DND-41 (cell line): ENCODE measurements around the gene SPEG.

Experiments
- ATAC-seq: fragments of 200-7000 bp; cut with Tn5 transposase; 3 replicates; pipeline ENCODE4 v1.9.1; 2021; ENCODE audit warnings: low read depth; ENCODE audit not compliant: insufficient read depth
- DNase-seq: peaks from one replicate; pipeline ENCODE4 v3.0.0-alpha.2; 2020
- H2AFZ ChIP-seq: 2 replicates; pipeline ENCODE4 v1.6.0; 2012; ENCODE audit warnings: low read depth, low read length
- H3K27ac ChIP-seq: 2 replicates; pipeline ENCODE4 v1.5.1; 2012; ENCODE audit warnings: low read length, inconsistent platforms
- H3K27me3 ChIP-seq: fragments of 200-600 bp; sonication (generic); 2 replicates; pipeline ENCODE4 v1.6.0; 2012; ENCODE audit warnings: low read length, mild to moderate bottlenecking, inconsistent platforms; ENCODE audit not compliant: insufficient read depth, poor library complexity
- H3K36me3 ChIP-seq: 2 replicates; pipeline ENCODE4 v1.5.1; 2012; ENCODE audit warnings: low read length, inconsistent platforms; ENCODE audit not compliant: insufficient read depth
- H3K4me1 ChIP-seq: 2 replicates; pipeline ENCODE4 v1.5.1; 2012; ENCODE audit warnings: mild to moderate bottlenecking, low read length; ENCODE audit not compliant: insufficient read depth
- H3K4me2 ChIP-seq: 2 replicates; pipeline ENCODE4 v1.6.0; 2012; ENCODE audit warnings: mild to moderate bottlenecking, moderate library complexity, low read length, inconsistent platforms; ENCODE audit not compliant: insufficient read depth
- H3K4me3 ChIP-seq, 2 experiments: fragments of 200-600 bp in 1 of 2; shearing (Covaris generic) in 1 of 2; 2 replicates each; pipeline ENCODE4 v1.5.1; 2012 to 2016; ENCODE audit warnings: inconsistent platforms in 2 of 2, low read length in 2 of 2, mild to moderate bottlenecking in 2 of 2, low read depth in 1 of 2, moderate library complexity in 1 of 2
- H3K79me2 ChIP-seq: 2 replicates; pipeline ENCODE4 v1.6.0; 2012; ENCODE audit warnings: low read length, inconsistent platforms; ENCODE audit not compliant: insufficient read depth
- H3K9ac ChIP-seq: 2 replicates; pipeline ENCODE4 v1.6.0; 2012; ENCODE audit warnings: low read depth, mild to moderate bottlenecking, inconsistent platforms, low read length, moderate library complexity
- H3K9me3 ChIP-seq: 2 replicates; pipeline ENCODE4 v1.5.1; 2012; ENCODE audit warnings: low read length, moderate library complexity, mild to moderate bottlenecking, inconsistent platforms; ENCODE audit not compliant: insufficient read depth, severe bottlenecking
- H4K20me1 ChIP-seq: 2 replicates; pipeline ENCODE4 v1.6.0; 2012; ENCODE audit warnings: low read length; ENCODE audit not compliant: insufficient read depth
- CTCF ChIP-seq: IDR thresholded peaks from 2 replicates; pipeline ENCODE4 v1.5.1; 2012; ENCODE audit warnings: borderline replicate concordance, low read length, moderate library complexity, mild to moderate bottlenecking; ENCODE audit not compliant: poor library complexity, severe bottlenecking; ENCODE audit errors: extremely low read depth
- EZH2 ChIP-seq: IDR thresholded peaks from 3 replicates; pipeline ENCODE4 v1.6.1; 2012; ENCODE audit warnings: borderline replicate concordance, low read depth, mild to moderate bottlenecking, moderate library complexity, low read length, inconsistent platforms; ENCODE audit not compliant: severe bottlenecking

SPEG gene

GRCh38 chr2:219539926-219540678, 105.5 kb downstream of the SPEG start:
- H3K27me3 ChIP-seq, result no peaks in the 10 kb centered on the region
- no peaks in the 10 kb centered on the region for H3K79me2 ChIP-seq
- no peak overlapping the region for H2AFZ ChIP-seq
- H4K20me1 ChIP-seq, result peaks cover 25% of the 10 kb centered on the region
- H3K4me2 ChIP-seq, result no peak overlapping the region
- no peak for ATAC-seq
- H3K9me3 ChIP-seq, result no peaks in the 10 kb centered on the region
- peaks cover 33% of the 10 kb centered on the region for H3K4me1 ChIP-seq
- DNase-seq, result no peak
- TF ChIP-seq CTCF (no peak), EZH2 (no peak)
- peaks cover 21% of the 10 kb centered on the region for H3K36me3 ChIP-seq
- H3K27ac ChIP-seq, result no peak overlapping the region
- H3K4me3 ChIP-seq, result no peak overlapping the region
- H3K9ac ChIP-seq, result no peak overlapping the region

GRCh38 chr2:219540784-219541504, 106.3 kb downstream of the SPEG start:
- no peaks in the 10 kb centered on the region for H3K79me2 ChIP-seq
- no peak for TF ChIP-seq CTCF
- no peak for TF ChIP-seq EZH2
- H3K4me1 ChIP-seq, result peaks cover 33% of the 10 kb centered on the region
- H3K4me3 ChIP-seq, result no peak overlapping the region
- H2AFZ ChIP-seq, result no peak overlapping the region
- DNase-seq (no peak), ATAC-seq (no peak)
- H3K27me3 ChIP-seq, result no peaks in the 10 kb centered on the region
- H3K27ac ChIP-seq, result no peak overlapping the region
- H3K9me3 ChIP-seq, result no peaks in the 10 kb centered on the region
- H3K9ac ChIP-seq, result 0 out of 2 replicates have a peak overlapping the region, but pooled peaks have one; percentile 22
- peaks cover 21% of the 10 kb centered on the region for H3K36me3 ChIP-seq
- H3K4me2 ChIP-seq, result peak overlapping the region; percentile 88; the same call in 1 of the 2 replicates
- H4K20me1 ChIP-seq, result peaks cover 25% of the 10 kb centered on the region

GRCh38 chr2:219541611-219542180, 107.1 kb downstream of the SPEG start:
- no peaks in the 10 kb centered on the region for H3K9me3 ChIP-seq
- peak; percentile 45 for ATAC-seq
- peak; percentile 80 for DNase-seq
- peak overlapping the region; percentile 62; the same call in 1 of the 2 replicates for H2AFZ ChIP-seq
- no peaks in the 10 kb centered on the region for H3K79me2 ChIP-seq
- no peak for TF ChIP-seq EZH2
- TF ChIP-seq CTCF, result peak; percentile 87
- H4K20me1 ChIP-seq, result peaks cover 25% of the 10 kb centered on the region
- H3K36me3 ChIP-seq, result peaks cover 21% of the 10 kb centered on the region
- peak overlapping the region; percentile 22; the same call in 1 of the 2 replicates for H3K9ac ChIP-seq
- H3K4me1 ChIP-seq, result peaks cover 33% of the 10 kb centered on the region
- peak overlapping the region; percentile 88 for H3K4me2 ChIP-seq
- no peak overlapping the region for H3K27ac ChIP-seq
- no peaks in the 10 kb centered on the region for H3K27me3 ChIP-seq
- peak overlapping the region in 1 of 2 experiments; percentile 84; a peak in 2 of 4 replicates for H3K4me3 ChIP-seq
